ENCODE results near the gene PITX3. TPM values are rescaled to one million over a fixed set of nuclear protein-coding genes. Genes with fewer than 3 reads are reported as not detected.

Gene PITX3
- total RNA-seq, 2 donors from 2014 or later: not detected

DNA sequence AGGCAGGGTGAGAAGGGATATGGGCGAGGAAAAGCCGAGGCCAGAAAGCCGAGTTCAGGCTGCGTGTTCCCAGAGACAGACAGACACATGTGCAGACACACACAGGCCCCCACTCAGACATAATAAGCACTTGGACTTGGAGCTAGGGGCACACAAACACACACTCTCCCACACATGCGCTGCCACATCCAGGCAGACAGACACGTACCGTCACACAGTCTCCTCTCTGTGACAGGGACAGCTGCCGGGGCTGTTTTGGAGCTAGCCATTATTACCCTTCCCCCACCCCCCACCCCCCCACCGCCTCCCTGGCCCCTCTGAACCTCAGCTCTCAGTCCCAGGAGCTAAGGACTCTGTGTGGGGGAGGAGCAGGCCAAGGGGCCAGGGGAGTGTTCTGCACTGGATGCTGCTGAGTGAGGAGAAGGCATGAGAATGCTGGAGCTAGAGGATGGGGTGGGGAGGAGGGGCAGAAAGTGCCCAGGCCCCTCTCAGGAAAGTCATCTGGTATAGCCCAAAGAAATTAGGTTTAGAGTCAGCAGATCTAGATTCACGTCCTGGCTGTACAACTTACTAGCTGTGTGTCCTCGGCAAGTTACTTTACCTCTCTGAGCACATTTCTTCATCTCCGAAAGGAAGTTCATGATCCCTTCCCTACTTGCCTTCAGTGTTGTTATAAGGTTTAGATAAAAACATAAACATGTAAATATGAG is 6.3 kb downstream of the PITX3 start:
- H3K4me3 Mint-ChIP-seq: no peak overlapping the region
- no peak overlapping the region for H3K27ac Mint-ChIP-seq
- no peak for DNase-seq
- H3K4me1 ChIP-seq (ENCODE audit: control insufficient read depth, insufficient read depth, low read length): no peaks in the 10 kb centered on the region
- H3K27ac ChIP-seq (ENCODE audit: low read depth, low read length): no peak overlapping the region
- H3K9me3 Mint-ChIP-seq: no peaks in the 10 kb centered on the region
- no peak overlapping the region for H3K4me3 ChIP-seq (ENCODE audit: low read length)
- H3K27me3 Mint-ChIP-seq (ENCODE audit: insufficient read depth): peaks cover 97% of the 10 kb centered on the region
- H3K9ac ChIP-seq (ENCODE audit: extremely low read depth, low read length, poor library complexity, severe bottlenecking): no peak overlapping the region
- H3K4me1 Mint-ChIP-seq: no peaks in the 10 kb centered on the region
- no peak for TF ChIP-seq CTCF (conservative IDR thresholded peaks at IDR 0.05)
- no peaks in the 10 kb centered on the region for H3K36me3 Mint-ChIP-seq (ENCODE audit: low read depth)
- 60 to 77% methylated on average over 6 to 10 of the region's 12 CpGs for WGBS, 2 experiments (ENCODE audit: insufficient coverage in 1 of 2, insufficient read length in 1 of 2)
- no peaks in the 10 kb centered on the region for H3K36me3 ChIP-seq (ENCODE audit: control insufficient read depth, insufficient read depth, low read length)
- H3K27me3 ChIP-seq (ENCODE audit: control insufficient read depth, insufficient read depth, low read length, poor library complexity, severe bottlenecking): peaks cover 98% of the 10 kb centered on the region
- no peaks in the 10 kb centered on the region for H3K9me3 ChIP-seq (ENCODE audit: control insufficient read depth, low read length)

GRCh38 chr10:102233997-102234396 is 7.3 kb downstream of the PITX3 start:
- Histone ChIP-seq H3K4me3 (ENCODE audit: low read length) (no peak overlapping the region), H3K4me1 (ENCODE audit: control insufficient read depth, insufficient read depth, low read length) (no peaks in the 10 kb centered on the region), H3K9me3 (ENCODE audit: control insufficient read depth, low read length) (no peaks in the 10 kb centered on the region), H3K36me3 (ENCODE audit: control insufficient read depth, insufficient read depth, low read length) (no peaks in the 10 kb centered on the region), H3K27ac (ENCODE audit: low read depth, low read length) (no peak overlapping the region), H3K27me3 (ENCODE audit: control insufficient read depth, insufficient read depth, low read length, poor library complexity, severe bottlenecking) (peaks cover 98% of the 10 kb centered on the region), H3K9ac (ENCODE audit: extremely low read depth, low read length, poor library complexity, severe bottlenecking) (no peak overlapping the region)
- no peak for TF ChIP-seq CTCF (conservative IDR thresholded peaks at IDR 0.05)
- WGBS, 2 experiments (ENCODE audit: insufficient coverage in 1 of 2, insufficient read length in 1 of 2): 60% methylated on average over 1 of the region's 1 CpG; no CpG with 5 or more reads in 1 of the 2 experiments
- Mint-ChIP-seq H3K36me3 (ENCODE audit: low read depth) (no peaks in the 10 kb centered on the region), H3K4me3 (no peak overlapping the region), H3K4me1 (no peaks in the 10 kb centered on the region), H3K27me3 (ENCODE audit: insufficient read depth) (peaks cover 97% of the 10 kb centered on the region), H3K9me3 (no peaks in the 10 kb centered on the region), H3K27ac (no peak overlapping the region)
- no peak for DNase-seq

GRCh38 chr10:102231357-102232318 is 9.7 kb downstream of the PITX3 start:
- Mint-ChIP-seq H3K9me3 (no peaks in the 10 kb centered on the region), H3K36me3 (ENCODE audit: low read depth) (no peaks in the 10 kb centered on the region), H3K27me3 (ENCODE audit: insufficient read depth) (peaks cover 98% of the 10 kb centered on the region), H3K4me1 (no peaks in the 10 kb centered on the region), H3K27ac (no peak overlapping the region), H3K4me3 (peak overlapping the region; percentile 48)
- Histone ChIP-seq H3K27me3 (ENCODE audit: control insufficient read depth, insufficient read depth, low read length, poor library complexity, severe bottlenecking) (peaks cover 99% of the 10 kb centered on the region), H3K27ac (ENCODE audit: low read depth, low read length) (no peak overlapping the region), H3K4me1 (ENCODE audit: control insufficient read depth, insufficient read depth, low read length) (no peaks in the 10 kb centered on the region), H3K4me3 (ENCODE audit: low read length) (no peak overlapping the region), H3K9ac (ENCODE audit: extremely low read depth, low read length, poor library complexity, severe bottlenecking) (no peak overlapping the region), H3K9me3 (ENCODE audit: control insufficient read depth, low read length) (no peaks in the 10 kb centered on the region), H3K36me3 (ENCODE audit: control insufficient read depth, insufficient read depth, low read length) (no peaks in the 10 kb centered on the region)
- peak; percentile 92 for TF ChIP-seq CTCF (conservative IDR thresholded peaks at IDR 0.05)
- 19 to 28% methylated on average over 37 to 76 of the region's 76 CpGs for WGBS, 2 experiments (ENCODE audit: insufficient coverage in 1 of 2, insufficient read length in 1 of 2)
- DNase-seq: peak; percentile 90
